Endodermal cell (in vitro differentiated cells): ENCODE results near the gene CHN1. TPM values are rescaled to one million over a fixed set of nuclear protein-coding genes. Genes with fewer than 3 reads are reported as not detected.

ENCODE experiments used
- DNase-seq: peaks from one replicate; pipeline ENCODE4 v3.0.0-alpha.2; 2017
- H3K27ac ChIP-seq: 2 replicates; pipeline ENCODE4 v1.5.1; 2013; ENCODE audit warnings: mild to moderate bottlenecking, low read depth, low read length, moderate library complexity
- H3K27me3 ChIP-seq: 2 replicates; pipeline ENCODE4 v1.6.1; 2013; ENCODE audit warnings: mild to moderate bottlenecking, low read length, moderate library complexity; ENCODE audit not compliant: insufficient read depth, control insufficient read depth, poor library complexity, severe bottlenecking
- H3K36me3 ChIP-seq: 2 replicates; pipeline ENCODE4 v1.7.0; 2013; ENCODE audit warnings: mild to moderate bottlenecking, low read length, moderate library complexity; ENCODE audit not compliant: control insufficient read depth, insufficient read depth
- H3K4me1 ChIP-seq: one replicate; pipeline ENCODE4 v1.7.0; 2013; ENCODE audit warnings: low read length; ENCODE audit not compliant: control insufficient read depth, insufficient read depth
- H3K4me3 ChIP-seq: 2 replicates; pipeline ENCODE4 v1.5.1; 2013; ENCODE audit warnings: mild to moderate bottlenecking, low read length, moderate library complexity
- H3K9ac ChIP-seq: 2 replicates; pipeline ENCODE4 v1.6.1; 2013; ENCODE audit warnings: mild to moderate bottlenecking, low read length, moderate library complexity; ENCODE audit not compliant: poor library complexity, severe bottlenecking; ENCODE audit errors: extremely low read depth
- H3K9me3 ChIP-seq: 2 replicates; pipeline ENCODE4 v1.6.1; 2013; ENCODE audit warnings: mild to moderate bottlenecking, low read length, moderate library complexity; ENCODE audit not compliant: control insufficient read depth
- H3K27ac Mint-ChIP-seq: 2 replicates; pipeline ENCODE4 v1.8.0; 2020; ENCODE audit warnings: mixed read lengths
- H3K27me3 Mint-ChIP-seq: 2 replicates; pipeline ENCODE4 v1.8.0; 2021; ENCODE audit warnings: mild to moderate bottlenecking, mixed read lengths; ENCODE audit not compliant: insufficient read depth
- H3K36me3 Mint-ChIP-seq: 2 replicates; pipeline ENCODE4 v1.8.0; 2020; ENCODE audit warnings: low read depth, mixed read lengths
- H3K4me1 Mint-ChIP-seq: 2 replicates; pipeline ENCODE4 v1.8.0; 2020; ENCODE audit warnings: mixed read lengths
- H3K4me3 Mint-ChIP-seq: 2 replicates; pipeline ENCODE4 v1.8.0; 2020; ENCODE audit warnings: mild to moderate bottlenecking, moderate library complexity, mixed read lengths
- H3K9me3 Mint-ChIP-seq: 2 replicates; pipeline ENCODE4 v1.8.0; 2020; ENCODE audit warnings: mild to moderate bottlenecking, mixed read lengths
- CTCF ChIP-seq: fragments of 200-600 bp; sonication (generic); conservative IDR thresholded peaks from 2 replicates; pipeline ENCODE4 v1.5.0; 2021; ENCODE audit warnings: antibody characterized with exemption, mild to moderate bottlenecking
- WGBS, 2 experiments: methylation state at CpG; one replicate each; pipeline versions ENCODE4 v1.1.5 to v1.1.7; 2013; ENCODE audit warnings: missing lambda C conversion rate in 2 of 2, mixed read lengths in 1 of 2; ENCODE audit not compliant: insufficient coverage in 1 of 2, insufficient read length in 1 of 2; 5-methylcytosine and 5-hydroxymethylcytosine counted together
- total RNA-seq, 2 donors: library from RNA; stranded (reverse); fragmentation: NEBNext Ultra II Directional in 1 of 2; extraction: Animal tissue kit (Norgen Biotek cat#: 25700) in 1 of 2; gene quantifications; 2 replicates in 1 of 2; 3 replicates in 1 of 2; pipeline ENCODE4 v1.2.1, GENCODE V29; 2021

CHN1 gene
- total RNA-seq, 2 donors from 2014 or later = 24.3 to 28.8 TPM

DNA sequence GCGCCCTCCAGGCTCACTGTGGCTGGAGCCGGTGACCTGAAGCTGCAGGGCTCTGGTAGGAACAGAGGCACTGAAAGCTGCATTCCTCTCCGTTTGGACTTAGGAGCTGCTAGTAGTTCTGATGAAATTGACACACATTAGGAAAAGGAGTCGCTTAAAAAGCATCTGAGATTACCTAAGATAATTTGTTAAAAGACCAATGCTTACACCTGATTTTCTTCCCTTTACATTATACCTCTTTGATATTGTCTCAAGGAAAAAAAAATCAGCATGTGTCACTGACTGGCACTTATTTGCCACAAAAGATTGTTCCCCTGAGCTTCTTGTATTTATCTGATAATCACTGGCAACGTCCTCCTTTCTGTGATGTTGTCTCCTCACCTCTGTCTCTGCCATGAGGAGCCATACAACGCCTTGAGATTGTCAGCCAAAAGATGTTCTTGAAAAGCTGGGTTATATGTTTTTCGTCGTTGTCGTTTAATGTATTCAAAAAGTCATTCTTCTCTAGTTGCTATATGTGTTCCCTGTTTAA lies 618 bp upstream of the CHN1 start:
- no peaks in the 10 kb centered on the region for H3K36me3 ChIP-seq
- Mint-ChIP-seq H3K4me3 (peak overlapping the region; percentile 78), H3K27ac (peak overlapping the region; percentile 90), H3K4me1 (peaks cover 25% of the 10 kb centered on the region), H3K27me3 (peaks cover 3% of the 10 kb centered on the region), H3K9me3 (no peaks in the 10 kb centered on the region), H3K36me3 (no peaks in the 10 kb centered on the region)
- H3K4me3 ChIP-seq = peak overlapping the region; percentile 80
- no peaks in the 10 kb centered on the region for H3K9me3 ChIP-seq
- no peaks in the 10 kb centered on the region for H3K27me3 ChIP-seq
- H3K9ac ChIP-seq = peak overlapping the region; percentile 51
- 28 to 35% methylated on average over 7 to 9 of the region's 9 CpGs for WGBS, 2 experiments
- no peak for TF ChIP-seq CTCF
- peaks cover 8% of the 10 kb centered on the region for H3K4me1 ChIP-seq
- DNase-seq = no peak
- peak overlapping the region; percentile 93 for H3K27ac ChIP-seq

GRCh38 chr2:175004730-175004979 lies 526 bp downstream of the CHN1 start:
- H3K27me3 ChIP-seq = no peaks in the 10 kb centered on the region
- peak overlapping the region; percentile 78 for H3K4me3 Mint-ChIP-seq
- H3K27me3 Mint-ChIP-seq = peaks cover 3% of the 10 kb centered on the region
- peaks cover 25% of the 10 kb centered on the region for H3K4me1 Mint-ChIP-seq
- H3K27ac ChIP-seq = peak overlapping the region; percentile 93
- no peaks in the 10 kb centered on the region for H3K9me3 ChIP-seq
- H3K4me3 ChIP-seq = peak overlapping the region; percentile 90
- H3K27ac Mint-ChIP-seq = peak overlapping the region; percentile 92
- H3K9me3 Mint-ChIP-seq = no peaks in the 10 kb centered on the region
- no peaks in the 10 kb centered on the region for H3K36me3 Mint-ChIP-seq
- peak overlapping the region; percentile 51 for H3K9ac ChIP-seq
- WGBS, 2 experiments = 0% methylated on average over 13 to 32 of the region's 32 CpGs
- peaks cover 8% of the 10 kb centered on the region for H3K4me1 ChIP-seq
- no peaks in the 10 kb centered on the region for H3K36me3 ChIP-seq
- no peak for TF ChIP-seq CTCF
- no peak for DNase-seq

- 6 to 9% methylated on average over 9 to 16 of the region's 16 CpGs for WGBS, 2 experiments
- peak overlapping the region; percentile 90 for H3K4me3 ChIP-seq
- Mint-ChIP-seq H3K4me1 (peaks cover 25% of the 10 kb centered on the region), H3K27ac (peak overlapping the region; percentile 92), H3K9me3 (no peaks in the 10 kb centered on the region), H3K4me3 (peak overlapping the region; percentile 78), H3K36me3 (no peaks in the 10 kb centered on the region), H3K27me3 (peaks cover 3% of the 10 kb centered on the region)
- no peaks in the 10 kb centered on the region for H3K27me3 ChIP-seq
- TF ChIP-seq CTCF = no peak
- peaks cover 8% of the 10 kb centered on the region for H3K4me1 ChIP-seq
- H3K9ac ChIP-seq = peak overlapping the region; percentile 45
- H3K9me3 ChIP-seq = no peaks in the 10 kb centered on the region
- DNase-seq = peak; percentile 81
- no peaks in the 10 kb centered on the region for H3K36me3 ChIP-seq
- H3K27ac ChIP-seq = peak overlapping the region; percentile 75
These were observed 1.1 kb downstream of the CHN1 start for GRCh38 chr2:175003875-175004729.
